Chondrocyte (in vitro differentiated cells): ENCODE data around the gene ZNF710. TPM values are rescaled to one million over a fixed set of nuclear protein-coding genes. Genes with fewer than 3 reads are reported as not detected.

Source experiments
- DNase-seq: peaks from one replicate; pipeline ENCODE4 v3.0.0; 2021; ENCODE audit warnings: mixed read lengths, low spot score
- H3K27ac Mint-ChIP-seq: one replicate; pipeline ENCODE4 v1.8.0; 2021; ENCODE audit warnings: mild to moderate bottlenecking, moderate library complexity, mixed read lengths; ENCODE audit not compliant: unreplicated experiment
- H3K27me3 Mint-ChIP-seq: 2 replicates; pipeline ENCODE4 v1.8.0; 2021; ENCODE audit warnings: low read depth, mixed read lengths
- H3K36me3 Mint-ChIP-seq: 2 replicates; pipeline ENCODE4 v1.8.0; 2021; ENCODE audit warnings: low read depth, mixed read lengths
- H3K4me1 Mint-ChIP-seq: 2 replicates; pipeline ENCODE4 v1.8.0; 2021; ENCODE audit warnings: low read depth, mild to moderate bottlenecking, mixed read lengths
- H3K4me3 Mint-ChIP-seq: one replicate; pipeline ENCODE4 v1.8.0; 2021; ENCODE audit warnings: mild to moderate bottlenecking, moderate library complexity, mixed read lengths; ENCODE audit not compliant: unreplicated experiment
- H3K9me3 Mint-ChIP-seq: 2 replicates; pipeline ENCODE4 v1.8.0; 2021; ENCODE audit warnings: low read depth, mixed read lengths
- CTCF ChIP-seq: fragments of 200-600 bp; sonication (generic); IDR thresholded peaks from 2 replicates; pipeline ENCODE4 v1.5.0; 2021; ENCODE audit warnings: antibody characterized with exemption, mild to moderate bottlenecking, moderate library complexity
- total RNA-seq: library from RNA; stranded (reverse); gene quantifications from 3 replicates; pipeline ENCODE4 v1.2.1, GENCODE V29; 2021

Gene ZNF710
- total RNA-seq, 1 donor from 2014 or later: 12.9 TPM

GRCh38 chr15:89964232-89964954 lies 36.7 kb upstream of the ZNF710 start:
- Mint-ChIP-seq H3K27ac (no peak overlapping the region), H3K9me3 (no peaks in the 10 kb centered on the region), H3K36me3 (no peaks in the 10 kb centered on the region), H3K4me1 (no peaks in the 10 kb centered on the region), H3K27me3 (no peaks in the 10 kb centered on the region), H3K4me3 (no peak overlapping the region)
- TF ChIP-seq CTCF: no peak
- DNase-seq: no peak

GRCh38 chr15:89967881-89968280 lies 33.2 kb upstream of the ZNF710 start:
- Mint-ChIP-seq H3K9me3 (no peaks in the 10 kb centered on the region), H3K27ac (no peak overlapping the region), H3K36me3 (no peaks in the 10 kb centered on the region), H3K4me3 (no peak overlapping the region), H3K4me1 (no peaks in the 10 kb centered on the region), H3K27me3 (no peaks in the 10 kb centered on the region)
- peak; percentile 11 for DNase-seq
- no peak for TF ChIP-seq CTCF

- no peak overlapping the region for H3K4me3 Mint-ChIP-seq
- H3K27me3 Mint-ChIP-seq: peaks cover 2% of the 10 kb centered on the region
- H3K9me3 Mint-ChIP-seq: no peaks in the 10 kb centered on the region
- no peak overlapping the region for H3K27ac Mint-ChIP-seq
- TF ChIP-seq CTCF: peak; percentile 73
- H3K4me1 Mint-ChIP-seq: no peaks in the 10 kb centered on the region
- H3K36me3 Mint-ChIP-seq: no peaks in the 10 kb centered on the region
- no peak for DNase-seq
Observed at GRCh38 chr15:89971592-89971997, 29.5 kb upstream of the ZNF710 start.

- DNase-seq: no peak
- H3K4me3 Mint-ChIP-seq: no peak overlapping the region
- no peaks in the 10 kb centered on the region for H3K4me1 Mint-ChIP-seq
- no peak for TF ChIP-seq CTCF
- H3K9me3 Mint-ChIP-seq: no peaks in the 10 kb centered on the region
- no peak overlapping the region for H3K27ac Mint-ChIP-seq
- no peaks in the 10 kb centered on the region for H3K36me3 Mint-ChIP-seq
- peaks cover 2% of the 10 kb centered on the region for H3K27me3 Mint-ChIP-seq
Observed at GRCh38 chr15:89972085-89972484, 29.0 kb upstream of the ZNF710 start.

- Mint-ChIP-seq H3K4me3 (no peak overlapping the region), H3K27ac (no peak overlapping the region), H3K36me3 (no peaks in the 10 kb centered on the region), H3K9me3 (no peaks in the 10 kb centered on the region), H3K4me1 (no peaks in the 10 kb centered on the region), H3K27me3 (peaks cover 2% of the 10 kb centered on the region)
- no peak for TF ChIP-seq CTCF
- DNase-seq: peak; percentile 18
Observed at GRCh38 chr15:89975482-89976245, 25.5 kb upstream of the ZNF710 start.
